HK-2 (cell line): ENCODE results near the gene TREML1.
"Not testable (repeated sequence)": the region's sequence is repeated elsewhere in the genome, so short reads cannot be mapped to it uniquely, and the experiment has no call there.

Experiments
- DNase-seq: peaks from one replicate; pipeline ENCODE4 v3.0.0-alpha.2; 2018; ENCODE audit not compliant: unreplicated experiment

Gene TREML1

GRCh38 chr6:41153992-41154625 is at the start of gene TREML1:
TSS of gene TREML1 (minus strand) at chr6:41154347. CDS start at chr6:41154288, 59 bp downstream.
- no peak for DNase-seq

GRCh38 chr6:41201764-41202173 is 47.6 kb upstream of the TREML1 start:
- DNase-seq: no peak

GRCh38 chr6:41200901-41201763 is 47.0 kb upstream of the TREML1 start, which contains the start of gene TREML2:
TSS of gene TREML2 (minus strand) at chr6:41201149. CDS start at chr6:41201008, 141 bp downstream.
- no peak for DNase-seq

GRCh38 chr6:41200296-41200900 is 46.3 kb upstream of the TREML1 start:
- peak; percentile 21 for DNase-seq

- DNase-seq: no peak
Measured at GRCh38 chr6:41199552-41200246, 45.6 kb upstream of the TREML1 start.

GRCh38 chr6:41197234-41197633 is 43.1 kb upstream of the TREML1 start:
- no peak for DNase-seq

GRCh38 chr6:41194386-41194785 is 40.2 kb upstream of the TREML1 start:
- DNase-seq: no peak

- no peak for DNase-seq
Measured at GRCh38 chr6:41193884-41194283, 39.7 kb upstream of the TREML1 start.

- no peak for DNase-seq
Measured at GRCh38 chr6:41193171-41193734, 39.1 kb upstream of the TREML1 start.

- no peak for DNase-seq
Measured at GRCh38 chr6:41191569-41191968, 37.4 kb upstream of the TREML1 start.

- no peak for DNase-seq
Measured at GRCh38 chr6:41190791-41191190, 36.6 kb upstream of the TREML1 start.

GRCh38 chr6:41189967-41190366 is 35.8 kb upstream of the TREML1 start:
- DNase-seq: no peak

GRCh38 chr6:41189046-41189445 is 34.9 kb upstream of the TREML1 start:
- not testable (repeated sequence) for DNase-seq

- no peak for DNase-seq
Measured at GRCh38 chr6:41187924-41188886, 34.1 kb upstream of the TREML1 start.

- DNase-seq: no peak
Measured at GRCh38 chr6:41186031-41186562, 31.9 kb upstream of the TREML1 start.

- no peak for DNase-seq
Measured at GRCh38 chr6:41184761-41185160, 30.6 kb upstream of the TREML1 start.

- peak; percentile 40 for DNase-seq
Measured at GRCh38 chr6:41182069-41183034, 28.2 kb upstream of the TREML1 start.

- DNase-seq: no peak
Measured at GRCh38 chr6:41181566-41181965, 27.4 kb upstream of the TREML1 start.

- no peak for DNase-seq
Measured at GRCh38 chr6:41179163-41179562, 25.0 kb upstream of the TREML1 start.
